ENCODE measurements around the gene PHF14. TPM values are rescaled to one million over a fixed set of nuclear protein-coding genes. Genes with fewer than 3 reads are reported as not detected.
A peak's percentile ranks its signal among the peaks of the same experiment; 100 is the strongest.

Gene PHF14
- polyA plus RNA-seq, 3 donors, result 4.8 to 7.4 (median 5.4) TPM

DNA sequence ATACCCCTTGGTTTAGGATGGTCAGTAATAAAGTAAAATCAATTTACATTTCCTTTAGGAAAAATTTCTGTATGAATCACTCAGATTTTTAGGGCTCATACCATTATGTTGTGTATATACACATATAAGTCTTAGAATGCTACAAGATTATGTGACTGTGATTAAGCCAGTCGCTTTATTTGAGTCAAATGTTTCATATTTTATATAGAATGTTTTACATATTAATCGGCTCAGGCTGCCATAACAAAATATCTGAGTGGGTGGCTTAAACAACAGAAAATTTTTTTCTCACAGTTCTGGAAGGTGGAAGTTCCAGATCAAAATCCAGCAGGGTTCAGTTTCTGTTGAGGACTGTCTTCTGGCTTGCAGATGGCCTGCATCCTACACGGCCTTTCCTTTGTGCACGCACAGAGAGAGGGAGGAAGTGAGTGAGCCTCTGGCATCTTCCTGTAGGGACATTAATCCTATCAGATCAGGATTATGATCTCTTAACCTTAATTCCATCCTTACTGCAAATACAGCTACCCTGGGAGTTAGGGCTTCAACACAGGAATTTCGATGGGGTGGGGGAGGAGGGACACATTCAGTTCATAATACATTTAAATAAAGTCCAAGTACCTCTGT, 198.0 kb downstream of the PHF14 start:
- peaks cover 0 to 2% (median 0%) of the 10 kb centered on the region in 3 donors for H3K27me3 Mint-ChIP-seq (ENCODE audit: low read depth in 3 of 3)
- Histone ChIP-seq H3K27me3 (ENCODE audit: control insufficient read depth in 2 of 2, insufficient read depth in 2 of 2, low read length in 2 of 2) (no peaks in the 10 kb centered on the region), H3K4me2 (replicated peaks; ENCODE audit: extremely low read depth, low read length, poor library complexity, severe bottlenecking) (no peak overlapping the region), H3K4me3 (replicated peaks in 1 of 3; ENCODE audit: low read depth in 2 of 3, low read length in 3 of 3) (no peak overlapping the region), H2AFZ (ENCODE audit: insufficient read depth, low read depth, low read length, poor library complexity, severe bottlenecking) (no peak overlapping the region), H3K4me1 (ENCODE audit: control insufficient read depth in 1 of 2, insufficient read depth in 2 of 2, low read length in 2 of 2) (peaks cover 4 to 8% of the 10 kb centered on the region in 2 donors), H3K27ac (ENCODE audit: low read depth in 1 of 2, low read length in 2 of 2) (no peak overlapping the region), H3K9ac (ENCODE audit: insufficient read depth, low read length, poor library complexity, severe bottlenecking) (no peak overlapping the region), H3K9me3 (replicated peaks in 1 of 2; ENCODE audit: control insufficient read depth in 1 of 2, insufficient read depth in 1 of 2, low read length in 2 of 2) (no peaks in the 10 kb centered on the region), H3K36me3 (replicated peaks in 1 of 2; ENCODE audit: control insufficient read depth in 1 of 2, insufficient read depth in 2 of 2, low read length in 2 of 2) (no peaks in the 10 kb centered on the region), H3K79me2 (ENCODE audit: insufficient read depth, low read length) (no peaks in the 10 kb centered on the region), H4K20me1 (ENCODE audit: insufficient read depth, low read length) (no peaks in the 10 kb centered on the region)
- WGBS (ENCODE audit: insufficient coverage), result no CpG with 5 or more reads among the region's 5 CpGs
- no peak for DNase-seq
- H3K36me3 Mint-ChIP-seq, result no peaks in the 10 kb centered on the region
- peaks cover 15% of the 10 kb centered on the region for H3K4me1 Mint-ChIP-seq
- no peak overlapping the region for H3K4me3 Mint-ChIP-seq
- TF ChIP-seq, protein P1, sequence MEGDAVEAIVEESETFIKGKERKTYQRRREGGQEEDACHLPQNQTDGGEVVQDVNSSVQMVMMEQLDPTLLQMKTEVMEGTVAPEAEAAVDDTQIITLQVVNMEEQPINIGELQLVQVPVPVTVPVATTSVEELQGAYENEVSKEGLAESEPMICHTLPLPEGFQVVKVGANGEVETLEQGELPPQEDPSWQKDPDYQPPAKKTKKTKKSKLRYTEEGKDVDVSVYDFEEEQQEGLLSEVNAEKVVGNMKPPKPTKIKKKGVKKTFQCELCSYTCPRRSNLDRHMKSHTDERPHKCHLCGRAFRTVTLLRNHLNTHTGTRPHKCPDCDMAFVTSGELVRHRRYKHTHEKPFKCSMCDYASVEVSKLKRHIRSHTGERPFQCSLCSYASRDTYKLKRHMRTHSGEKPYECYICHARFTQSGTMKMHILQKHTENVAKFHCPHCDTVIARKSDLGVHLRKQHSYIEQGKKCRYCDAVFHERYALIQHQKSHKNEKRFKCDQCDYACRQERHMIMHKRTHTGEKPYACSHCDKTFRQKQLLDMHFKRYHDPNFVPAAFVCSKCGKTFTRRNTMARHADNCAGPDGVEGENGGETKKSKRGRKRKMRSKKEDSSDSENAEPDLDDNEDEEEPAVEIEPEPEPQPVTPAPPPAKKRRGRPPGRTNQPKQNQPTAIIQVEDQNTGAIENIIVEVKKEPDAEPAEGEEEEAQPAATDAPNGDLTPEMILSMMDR (IDR thresholded peaks at IDR 0.05), result no peak
- H3K9me3 Mint-ChIP-seq, result peaks cover 0 to 1% (median 0%) of the 10 kb centered on the region in 7 donors
- intact Hi-C loops (cut with micrococcal nuclease), result no loop called here
- H3K27ac Mint-ChIP-seq, result peak overlapping the region in 1 of 7 donors; percentile 7

DNA sequence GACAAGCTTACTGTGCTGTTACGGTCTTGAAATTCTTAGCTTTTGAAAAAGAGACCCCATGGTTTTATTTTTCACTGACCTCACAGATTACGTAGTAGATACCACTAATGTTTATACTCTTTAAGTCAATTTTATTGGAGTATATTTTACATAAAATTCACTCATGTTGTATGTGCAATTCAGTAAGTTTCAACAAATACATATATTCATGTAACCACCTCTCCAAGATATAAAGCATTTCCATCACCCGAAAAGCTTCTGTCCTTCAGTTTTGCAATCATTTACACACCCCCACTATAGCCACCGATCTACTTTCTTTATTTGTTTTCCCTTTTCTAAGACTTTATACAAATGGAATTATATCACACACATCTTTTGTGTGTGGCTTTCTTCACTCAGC, 199.2 kb downstream of the PHF14 start:
- Mint-ChIP-seq H3K36me3 (no peaks in the 10 kb centered on the region), H3K27me3 (ENCODE audit: low read depth in 3 of 3) (peaks cover 0 to 2% (median 0%) of the 10 kb centered on the region in 3 donors), H3K4me3 (no peak overlapping the region), H3K27ac (no peak overlapping the region), H3K4me1 (peaks cover 15% of the 10 kb centered on the region), H3K9me3 (peaks cover 0 to 1% (median 0%) of the 10 kb centered on the region in 7 donors)
- Histone ChIP-seq H3K9me3 (replicated peaks in 1 of 2; ENCODE audit: control insufficient read depth in 1 of 2, insufficient read depth in 1 of 2, low read length in 2 of 2) (no peaks in the 10 kb centered on the region), H3K27ac (ENCODE audit: low read depth in 1 of 2, low read length in 2 of 2) (no peak overlapping the region), H4K20me1 (ENCODE audit: insufficient read depth, low read length) (no peaks in the 10 kb centered on the region), H2AFZ (ENCODE audit: insufficient read depth, low read depth, low read length, poor library complexity, severe bottlenecking) (no peak overlapping the region), H3K27me3 (ENCODE audit: control insufficient read depth in 2 of 2, insufficient read depth in 2 of 2, low read length in 2 of 2) (no peaks in the 10 kb centered on the region), H3K9ac (ENCODE audit: insufficient read depth, low read length, poor library complexity, severe bottlenecking) (no peak overlapping the region), H3K4me2 (replicated peaks; ENCODE audit: extremely low read depth, low read length, poor library complexity, severe bottlenecking) (no peak overlapping the region), H3K4me1 (ENCODE audit: control insufficient read depth in 1 of 2, insufficient read depth in 2 of 2, low read length in 2 of 2) (peaks cover 4 to 8% of the 10 kb centered on the region in 2 donors), H3K79me2 (ENCODE audit: insufficient read depth, low read length) (no peaks in the 10 kb centered on the region), H3K4me3 (replicated peaks in 1 of 3; ENCODE audit: low read depth in 2 of 3, low read length in 3 of 3) (no peak overlapping the region), H3K36me3 (replicated peaks in 1 of 2; ENCODE audit: control insufficient read depth in 1 of 2, insufficient read depth in 2 of 2, low read length in 2 of 2) (no peaks in the 10 kb centered on the region)
- intact Hi-C loops (cut with micrococcal nuclease), result no loop called here
- TF ChIP-seq, protein P1 (IDR thresholded peaks at IDR 0.05), result no peak
- 100% methylated on average over 2 of the region's 4 CpGs for WGBS (ENCODE audit: insufficient coverage)
- no peak for DNase-seq

Measured in CD14-positive monocyte (primary cell).